ENCODE results near the gene CHL1.

The CHL1 gene

GRCh38 chr3:373193-373779 lies 176.7 kb downstream of the CHL1 start:
- Histone ChIP-seq H3K36me3 (ENCODE audit: control insufficient read depth in 5 of 5, insufficient read depth in 5 of 5, low read length in 5 of 5) (peaks cover 0 to 8% (median 0%) of the 10 kb centered on the region in 5 donors), H3K9me3 (ENCODE audit: control insufficient read depth in 5 of 5, low read length in 5 of 5) (peaks cover 0 to 2% (median 0%) of the 10 kb centered on the region in 5 donors), H3K4me1 (ENCODE audit: control insufficient read depth in 5 of 5, insufficient read depth in 5 of 5, low read length in 5 of 5) (no peaks in the 10 kb centered on the region), H3K4me3 (ENCODE audit: low read depth in 1 of 5, low read length in 5 of 5) (no peak overlapping the region), H3K27ac (ENCODE audit: low read depth, low read length) (no peak overlapping the region), H3K27me3 (ENCODE audit: control insufficient read depth in 5 of 5, insufficient read depth in 4 of 5, low read length in 5 of 5) (peaks cover 0 to 2% (median 0%) of the 10 kb centered on the region in 5 donors), H3K9ac (ENCODE audit: low read length in 5 of 5) (no peak overlapping the region)

GRCh38 chr3:374459-374858 lies 177.9 kb downstream of the CHL1 start:
- H3K36me3 ChIP-seq (ENCODE audit: control insufficient read depth in 5 of 5, insufficient read depth in 5 of 5, low read length in 5 of 5), result peaks cover 0 to 9% (median 0%) of the 10 kb centered on the region in 5 donors
- no peak overlapping the region for H3K27ac ChIP-seq (ENCODE audit: low read depth, low read length)
- H3K4me3 ChIP-seq (ENCODE audit: low read depth in 1 of 5, low read length in 5 of 5), result no peak overlapping the region
- no peak overlapping the region for H3K9ac ChIP-seq (ENCODE audit: low read length in 5 of 5)
- H3K4me1 ChIP-seq (ENCODE audit: control insufficient read depth in 5 of 5, insufficient read depth in 5 of 5, low read length in 5 of 5), result no peaks in the 10 kb centered on the region
- peaks cover 0 to 2% (median 0%) of the 10 kb centered on the region in 5 donors for H3K27me3 ChIP-seq (ENCODE audit: control insufficient read depth in 5 of 5, insufficient read depth in 4 of 5, low read length in 5 of 5)
- H3K9me3 ChIP-seq (ENCODE audit: control insufficient read depth in 5 of 5, low read length in 5 of 5), result peaks cover 0 to 2% (median 0%) of the 10 kb centered on the region in 5 donors

- H3K9ac ChIP-seq (ENCODE audit: low read length in 5 of 5), result no peak overlapping the region
- no peaks in the 10 kb centered on the region for H3K9me3 ChIP-seq (ENCODE audit: control insufficient read depth in 5 of 5, low read length in 5 of 5)
- H3K4me3 ChIP-seq (ENCODE audit: low read depth in 1 of 5, low read length in 5 of 5), result no peak overlapping the region
- H3K27me3 ChIP-seq (ENCODE audit: control insufficient read depth in 5 of 5, insufficient read depth in 4 of 5, low read length in 5 of 5), result peaks cover 0 to 2% (median 0%) of the 10 kb centered on the region in 5 donors
- H3K27ac ChIP-seq (ENCODE audit: low read depth, low read length), result no peak overlapping the region
- peaks cover 0 to 9% (median 0%) of the 10 kb centered on the region in 5 donors for H3K36me3 ChIP-seq (ENCODE audit: control insufficient read depth in 5 of 5, insufficient read depth in 5 of 5, low read length in 5 of 5)
- no peaks in the 10 kb centered on the region for H3K4me1 ChIP-seq (ENCODE audit: control insufficient read depth in 5 of 5, insufficient read depth in 5 of 5, low read length in 5 of 5)
These were observed 180.6 kb downstream of the CHL1 start for GRCh38 chr3:377158-377561.

GRCh38 chr3:380801-381200 lies 184.2 kb downstream of the CHL1 start:
- Histone ChIP-seq H3K9ac (ENCODE audit: low read length in 5 of 5) (no peak overlapping the region), H3K27me3 (ENCODE audit: control insufficient read depth in 5 of 5, insufficient read depth in 4 of 5, low read length in 5 of 5) (no peaks in the 10 kb centered on the region), H3K27ac (ENCODE audit: low read depth, low read length) (no peak overlapping the region), H3K9me3 (ENCODE audit: control insufficient read depth in 5 of 5, low read length in 5 of 5) (no peaks in the 10 kb centered on the region), H3K36me3 (ENCODE audit: control insufficient read depth in 5 of 5, insufficient read depth in 5 of 5, low read length in 5 of 5) (peaks cover 0 to 4% (median 0%) of the 10 kb centered on the region in 5 donors), H3K4me1 (ENCODE audit: control insufficient read depth in 5 of 5, insufficient read depth in 5 of 5, low read length in 5 of 5) (no peaks in the 10 kb centered on the region), H3K4me3 (ENCODE audit: low read depth in 1 of 5, low read length in 5 of 5) (no peak overlapping the region)

- no peak overlapping the region for H3K4me3 ChIP-seq (ENCODE audit: low read depth in 1 of 5, low read length in 5 of 5)
- no peaks in the 10 kb centered on the region for H3K9me3 ChIP-seq (ENCODE audit: control insufficient read depth in 5 of 5, low read length in 5 of 5)
- peaks cover 0 to 5% (median 0%) of the 10 kb centered on the region in 5 donors for H3K36me3 ChIP-seq (ENCODE audit: control insufficient read depth in 5 of 5, insufficient read depth in 5 of 5, low read length in 5 of 5)
These were observed 188.6 kb downstream of the CHL1 start for GRCh38 chr3:385151-385550.

GRCh38 chr3:394775-395174 lies 198.2 kb downstream of the CHL1 start:
- Histone ChIP-seq H3K4me1 (ENCODE audit: control insufficient read depth in 5 of 5, insufficient read depth in 5 of 5, low read length in 5 of 5) (no peaks in the 10 kb centered on the region), H3K27ac (ENCODE audit: low read depth, low read length) (no peak overlapping the region), H3K4me3 (ENCODE audit: low read depth in 1 of 5, low read length in 5 of 5) (no peak overlapping the region), H3K36me3 (ENCODE audit: control insufficient read depth in 5 of 5, insufficient read depth in 5 of 5, low read length in 5 of 5) (peaks cover 0 to 2% (median 0%) of the 10 kb centered on the region in 5 donors), H3K9me3 (ENCODE audit: control insufficient read depth in 5 of 5, low read length in 5 of 5) (no peaks in the 10 kb centered on the region), H3K27me3 (ENCODE audit: control insufficient read depth in 5 of 5, insufficient read depth in 4 of 5, low read length in 5 of 5) (no peaks in the 10 kb centered on the region), H3K9ac (ENCODE audit: low read length in 5 of 5) (no peak overlapping the region)

More at GRCh38 chr3:385151-385550, 188.6 kb downstream of the CHL1 start:
- Histone ChIP-seq H3K27me3 (ENCODE audit: control insufficient read depth in 5 of 5, insufficient read depth in 4 of 5, low read length in 5 of 5) (no peaks in the 10 kb centered on the region), H3K9ac (ENCODE audit: low read length in 5 of 5) (no peak overlapping the region), H3K4me1 (ENCODE audit: control insufficient read depth in 5 of 5, insufficient read depth in 5 of 5, low read length in 5 of 5) (no peaks in the 10 kb centered on the region), H3K27ac (ENCODE audit: low read depth, low read length) (no peak overlapping the region)

- H3K4me1 ChIP-seq (ENCODE audit: control insufficient read depth in 5 of 5, insufficient read depth in 5 of 5, low read length in 5 of 5), result no peaks in the 10 kb centered on the region
These were observed 199.7 kb downstream of the CHL1 start for GRCh38 chr3:396293-396692.

GRCh38 chr3:399647-400046 lies 203.1 kb downstream of the CHL1 start:
- Histone ChIP-seq H3K9ac (ENCODE audit: low read length in 5 of 5) (no peak overlapping the region), H3K27me3 (ENCODE audit: control insufficient read depth in 5 of 5, insufficient read depth in 4 of 5, low read length in 5 of 5) (no peaks in the 10 kb centered on the region), H3K36me3 (ENCODE audit: control insufficient read depth in 5 of 5, insufficient read depth in 5 of 5, low read length in 5 of 5) (peaks cover 0 to 14% (median 3%) of the 10 kb centered on the region in 5 donors), H3K9me3 (ENCODE audit: control insufficient read depth in 5 of 5, low read length in 5 of 5) (peaks cover 0 to under 1% (median 0%) of the 10 kb centered on the region in 5 donors), H3K4me1 (ENCODE audit: control insufficient read depth in 5 of 5, insufficient read depth in 5 of 5, low read length in 5 of 5) (no peaks in the 10 kb centered on the region), H3K27ac (ENCODE audit: low read depth, low read length) (no peak overlapping the region), H3K4me3 (ENCODE audit: low read depth in 1 of 5, low read length in 5 of 5) (no peak overlapping the region)

More at GRCh38 chr3:396293-396692, 199.7 kb downstream of the CHL1 start:
- Histone ChIP-seq H3K4me3 (ENCODE audit: low read depth in 1 of 5, low read length in 5 of 5) (no peak overlapping the region), H3K9ac (ENCODE audit: low read length in 5 of 5) (no peak overlapping the region), H3K27me3 (ENCODE audit: control insufficient read depth in 5 of 5, insufficient read depth in 4 of 5, low read length in 5 of 5) (no peaks in the 10 kb centered on the region), H3K9me3 (ENCODE audit: control insufficient read depth in 5 of 5, low read length in 5 of 5) (no peaks in the 10 kb centered on the region), H3K36me3 (ENCODE audit: control insufficient read depth in 5 of 5, insufficient read depth in 5 of 5, low read length in 5 of 5) (peaks cover 0 to 2% (median 0%) of the 10 kb centered on the region in 5 donors), H3K27ac (ENCODE audit: low read depth, low read length) (no peak overlapping the region)

- Histone ChIP-seq H3K9ac (ENCODE audit: low read length in 5 of 5) (no peak overlapping the region), H3K4me1 (ENCODE audit: control insufficient read depth in 5 of 5, insufficient read depth in 5 of 5, low read length in 5 of 5) (no peaks in the 10 kb centered on the region), H3K27ac (ENCODE audit: low read depth, low read length) (no peak overlapping the region), H3K36me3 (ENCODE audit: control insufficient read depth in 5 of 5, insufficient read depth in 5 of 5, low read length in 5 of 5) (peaks cover 0 to 23% (median 5%) of the 10 kb centered on the region in 5 donors), H3K27me3 (ENCODE audit: control insufficient read depth in 5 of 5, insufficient read depth in 4 of 5, low read length in 5 of 5) (no peaks in the 10 kb centered on the region), H3K4me3 (ENCODE audit: low read depth in 1 of 5, low read length in 5 of 5) (no peak overlapping the region), H3K9me3 (ENCODE audit: control insufficient read depth in 5 of 5, low read length in 5 of 5) (peaks cover 0 to 3% (median 0%) of the 10 kb centered on the region in 5 donors)
These were observed 207.3 kb downstream of the CHL1 start for GRCh38 chr3:403826-404225.

GRCh38 chr3:409011-409410 lies 212.4 kb downstream of the CHL1 start:
- H3K9me3 ChIP-seq (ENCODE audit: control insufficient read depth in 5 of 5, low read length in 5 of 5), result peaks cover 0 to 3% (median 0%) of the 10 kb centered on the region in 5 donors
- peaks cover 0 to 9% (median 2%) of the 10 kb centered on the region in 5 donors for H3K36me3 ChIP-seq (ENCODE audit: control insufficient read depth in 5 of 5, insufficient read depth in 5 of 5, low read length in 5 of 5)
- no peaks in the 10 kb centered on the region for H3K4me1 ChIP-seq (ENCODE audit: control insufficient read depth in 5 of 5, insufficient read depth in 5 of 5, low read length in 5 of 5)
- no peak overlapping the region for H3K27ac ChIP-seq (ENCODE audit: low read depth, low read length)
- H3K9ac ChIP-seq (ENCODE audit: low read length in 5 of 5), result no peak overlapping the region
- H3K4me3 ChIP-seq (ENCODE audit: low read depth in 1 of 5, low read length in 5 of 5), result no peak overlapping the region
- H3K27me3 ChIP-seq (ENCODE audit: control insufficient read depth in 5 of 5, insufficient read depth in 4 of 5, low read length in 5 of 5), result no peaks in the 10 kb centered on the region

Measured in subcutaneous abdominal adipose tissue (tissue), 5 donors.